Measurements from ENCODE around the gene C22orf42. TPM values are rescaled to one million over a fixed set of nuclear protein-coding genes. Genes with fewer than 3 reads are reported as not detected.

The C22orf42 gene
- polyA plus RNA-seq, 1 experiment, result not detected

DNA sequence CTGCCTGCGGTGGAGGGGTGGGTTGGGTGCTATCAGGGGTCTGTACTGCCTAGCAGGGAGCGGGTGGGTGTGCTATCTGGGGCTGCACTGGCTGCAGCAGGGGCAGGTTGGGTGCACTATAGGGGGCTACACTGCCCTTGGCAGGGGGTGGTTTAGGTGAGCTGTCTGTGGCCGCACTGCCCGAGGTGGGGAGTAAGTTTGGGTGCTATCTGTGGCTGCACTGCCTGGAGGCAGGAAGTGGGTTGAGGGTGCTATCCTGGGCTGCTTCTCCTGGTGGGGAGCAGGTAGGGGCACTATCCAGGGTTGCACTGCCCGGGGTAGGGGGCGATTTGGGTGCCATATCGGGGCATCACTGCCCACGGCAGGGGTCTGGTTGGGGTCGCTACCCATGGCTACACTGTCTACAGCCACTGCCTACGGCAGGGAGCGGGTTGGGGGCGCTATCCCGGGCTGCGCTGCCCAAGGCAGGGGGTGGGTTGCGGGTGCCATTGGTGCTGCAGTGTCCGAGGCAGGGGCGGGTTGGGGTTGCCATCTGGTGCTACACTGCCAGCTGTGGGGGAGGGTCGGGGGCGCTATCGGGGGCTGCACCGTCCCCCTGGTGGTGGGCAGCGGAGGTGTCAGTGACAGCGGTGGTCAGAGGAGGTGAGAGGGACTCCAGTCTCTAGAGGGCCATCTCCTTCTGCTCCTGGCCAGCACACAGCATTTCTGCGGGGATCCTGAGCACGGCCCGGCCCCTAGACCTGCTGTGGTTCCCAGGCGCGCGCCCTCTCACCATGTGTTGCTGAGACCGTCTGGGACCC, 47.1 kb upstream of the C22orf42 start:
- POLR2A ChIA-PET, result no interaction called here
- no peak for DNase-seq (ENCODE audit: low read depth)
- CTCF ChIA-PET, result no interaction called here
- H3K36me3 ChIP-seq (ENCODE audit: control insufficient read depth, insufficient read depth, low read length), result no peaks in the 10 kb centered on the region
- TF ChIP-seq, protein P1, sequence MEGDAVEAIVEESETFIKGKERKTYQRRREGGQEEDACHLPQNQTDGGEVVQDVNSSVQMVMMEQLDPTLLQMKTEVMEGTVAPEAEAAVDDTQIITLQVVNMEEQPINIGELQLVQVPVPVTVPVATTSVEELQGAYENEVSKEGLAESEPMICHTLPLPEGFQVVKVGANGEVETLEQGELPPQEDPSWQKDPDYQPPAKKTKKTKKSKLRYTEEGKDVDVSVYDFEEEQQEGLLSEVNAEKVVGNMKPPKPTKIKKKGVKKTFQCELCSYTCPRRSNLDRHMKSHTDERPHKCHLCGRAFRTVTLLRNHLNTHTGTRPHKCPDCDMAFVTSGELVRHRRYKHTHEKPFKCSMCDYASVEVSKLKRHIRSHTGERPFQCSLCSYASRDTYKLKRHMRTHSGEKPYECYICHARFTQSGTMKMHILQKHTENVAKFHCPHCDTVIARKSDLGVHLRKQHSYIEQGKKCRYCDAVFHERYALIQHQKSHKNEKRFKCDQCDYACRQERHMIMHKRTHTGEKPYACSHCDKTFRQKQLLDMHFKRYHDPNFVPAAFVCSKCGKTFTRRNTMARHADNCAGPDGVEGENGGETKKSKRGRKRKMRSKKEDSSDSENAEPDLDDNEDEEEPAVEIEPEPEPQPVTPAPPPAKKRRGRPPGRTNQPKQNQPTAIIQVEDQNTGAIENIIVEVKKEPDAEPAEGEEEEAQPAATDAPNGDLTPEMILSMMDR (IDR thresholded peaks at IDR 0.05; ENCODE audit: insufficient read depth, low read depth, low read length), result no peak
- no peak overlapping the region for H3K4me3 ChIP-seq (ENCODE audit: low read depth, low read length)
- H3K27me3 ChIP-seq (ENCODE audit: control insufficient read depth, insufficient read depth, low read length), result peaks cover 9% of the 10 kb centered on the region

DNA sequence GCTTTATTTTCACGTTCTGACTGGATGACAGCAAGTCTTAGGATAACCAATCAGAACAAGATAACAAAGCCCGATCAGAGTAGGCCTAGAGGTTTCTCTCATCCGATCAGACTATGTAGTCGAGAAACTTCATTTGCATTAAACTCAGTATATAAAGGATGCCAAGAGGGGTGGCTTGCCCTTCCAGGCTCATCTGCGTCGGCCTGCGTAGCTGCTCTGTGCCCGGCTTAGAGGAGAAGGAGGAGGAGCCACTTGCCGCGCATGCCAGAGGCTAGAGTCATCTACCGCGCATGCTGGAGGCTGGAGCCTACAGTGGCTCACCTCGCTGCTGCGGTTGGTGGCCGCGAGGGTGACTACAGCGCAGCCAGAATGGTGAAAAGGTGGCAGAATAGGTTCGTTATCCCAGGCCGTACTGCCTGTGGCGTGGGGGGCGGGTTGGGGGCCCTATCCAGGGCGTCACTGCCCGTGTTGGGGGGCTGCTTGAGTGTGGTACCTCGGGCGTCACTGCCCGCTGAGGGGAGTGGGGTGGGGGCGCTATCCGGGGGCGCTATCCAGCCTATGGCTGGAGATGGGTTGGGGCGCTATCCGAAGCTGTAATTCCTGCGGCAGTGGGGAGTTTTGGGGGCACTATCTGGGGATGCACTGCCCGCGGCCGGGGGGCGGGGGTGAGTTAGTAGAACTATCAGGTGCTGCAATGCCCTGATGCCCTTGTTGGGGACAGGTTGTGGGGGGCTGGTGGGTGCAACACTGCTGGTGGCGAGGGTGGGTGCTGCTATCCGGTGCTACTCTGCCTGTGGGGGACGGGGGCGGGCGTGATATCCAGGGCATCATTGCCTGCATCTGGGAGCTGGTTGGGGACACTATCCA, 46.0 kb upstream of the C22orf42 start, which contains the start of gene RFPL2:
TSS of gene RFPL2 (minus strand) at position 218 of the 867 bp plus-strand sequence. CDS start 2,622 bp downstream, outside the sequence.
- Histone ChIP-seq H3K4me3 (ENCODE audit: low read depth, low read length) (no peak within 1 kb of the TSS), H3K36me3 (ENCODE audit: control insufficient read depth, insufficient read depth, low read length) (no peaks in the 10 kb centered on the region), H3K27me3 (ENCODE audit: control insufficient read depth, insufficient read depth, low read length) (peaks cover 9% of the 10 kb centered on the region)
- ChIA-PET POLR2A (no interaction called here), CTCF (interaction anchor here (0.5 kb wide), 1 partner anchor 156 kb away, joined by 3 read pairs; no protein-coding TSS in a partner anchor)
- no peak for DNase-seq (ENCODE audit: low read depth)
- TF ChIP-seq, protein P1 (IDR thresholded peaks at IDR 0.05; ENCODE audit: insufficient read depth, low read depth, low read length), result no peak

DNA sequence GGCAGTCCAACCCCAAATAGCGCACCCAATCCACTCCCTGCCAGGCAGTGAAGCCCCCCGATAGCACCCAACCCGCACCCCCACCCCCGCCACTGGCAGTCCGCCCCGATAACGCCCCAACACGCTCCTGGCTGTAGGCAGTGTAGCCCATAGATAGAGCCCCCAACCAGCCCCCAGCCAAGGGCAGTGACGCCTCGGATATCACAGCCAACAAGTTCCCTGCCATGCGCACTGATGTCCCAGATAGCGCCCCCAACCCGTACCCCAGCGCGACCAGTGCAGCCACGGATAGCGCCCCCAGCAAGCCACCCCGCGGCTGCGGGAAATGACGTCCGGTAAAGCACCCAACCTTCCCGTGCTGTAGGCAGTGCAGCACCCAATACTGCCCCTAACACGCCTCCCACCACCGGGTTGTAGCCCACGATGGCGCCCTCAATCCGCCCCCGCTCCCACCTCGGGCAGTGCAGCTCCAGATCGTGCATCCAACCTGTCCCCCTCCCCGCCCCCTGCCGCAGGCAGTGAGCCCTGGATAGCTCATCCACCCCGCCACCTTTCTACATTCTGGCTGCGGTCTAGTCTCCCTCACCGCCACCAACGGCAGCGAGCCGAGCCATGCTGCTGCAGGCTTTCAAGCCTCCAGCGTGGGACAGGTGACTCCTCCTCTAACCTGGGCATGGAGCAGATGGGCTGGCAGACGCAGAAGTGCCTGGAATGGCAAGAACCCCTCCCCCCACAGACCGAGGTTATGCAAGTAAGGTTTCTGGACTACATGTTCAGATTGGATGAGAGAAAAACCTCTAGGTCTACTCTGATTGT, 45.1 kb upstream of the C22orf42 start:
- H3K4me3 ChIP-seq (ENCODE audit: low read depth, low read length), result no peak overlapping the region
- ChIA-PET POLR2A (no interaction called here), CTCF (interaction anchor here (1.1 kb wide), 1 partner anchor 62 kb away, joined by 3 read pairs; no protein-coding TSS in a partner anchor)
- no peak for DNase-seq (ENCODE audit: low read depth)
- H3K36me3 ChIP-seq (ENCODE audit: control insufficient read depth, insufficient read depth, low read length), result no peaks in the 10 kb centered on the region
- peaks cover 9% of the 10 kb centered on the region for H3K27me3 ChIP-seq (ENCODE audit: control insufficient read depth, insufficient read depth, low read length)
- TF ChIP-seq, protein P1 (IDR thresholded peaks at IDR 0.05; ENCODE audit: insufficient read depth, low read depth, low read length), result no peak

DNA sequence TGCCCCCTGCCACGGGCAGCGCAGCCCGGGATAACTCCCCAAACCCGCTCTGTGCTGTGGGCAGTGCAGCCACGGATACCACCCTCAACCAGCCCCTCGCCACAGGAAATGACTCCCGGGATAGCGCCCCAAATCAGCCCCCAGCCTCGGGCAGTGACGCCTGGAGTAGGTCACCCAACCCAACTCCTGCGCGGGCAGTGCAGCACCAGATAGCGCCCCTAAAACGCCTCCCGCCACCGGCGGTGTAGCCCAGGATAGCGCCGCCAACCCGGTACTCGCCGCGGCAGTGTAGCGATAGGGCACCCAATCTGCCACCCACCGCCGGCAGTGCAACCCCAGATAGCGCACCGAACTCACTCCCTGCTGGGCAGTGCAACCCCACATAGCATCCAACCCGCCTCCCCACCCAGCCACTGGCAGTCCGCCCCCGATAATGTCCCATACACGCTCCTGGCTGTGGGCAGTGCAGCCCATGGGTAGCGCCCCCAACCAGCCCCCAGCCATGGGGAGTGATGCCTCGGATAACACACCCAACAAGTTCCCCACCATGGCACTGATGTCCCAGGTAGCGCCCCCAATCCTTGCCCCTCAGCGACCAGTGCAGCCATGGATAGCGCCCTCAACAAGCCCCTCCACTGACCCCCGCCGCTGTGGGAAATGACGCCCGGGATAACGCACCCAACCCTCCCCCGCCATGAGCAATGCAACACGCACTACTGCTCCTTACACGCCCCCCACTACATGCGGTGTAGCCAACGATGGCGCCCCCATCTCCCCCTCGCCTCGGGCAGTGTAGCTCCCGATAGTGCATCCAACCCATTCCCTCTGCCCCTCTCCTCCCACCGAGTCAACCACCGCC, 44.3 kb upstream of the C22orf42 start:
- TF ChIP-seq, protein P1 (IDR thresholded peaks at IDR 0.05; ENCODE audit: insufficient read depth, low read depth, low read length), result no peak
- ChIA-PET CTCF (interaction anchor here (0.6 to 1.1 kb wide), 2 partner anchors 63 to 1014 kb away, joined by 3 read pairs; no protein-coding TSS in a partner anchor), POLR2A (no interaction called here)
- no peak for DNase-seq (ENCODE audit: low read depth)
- Histone ChIP-seq H3K4me3 (ENCODE audit: low read depth, low read length) (no peak overlapping the region), H3K27me3 (ENCODE audit: control insufficient read depth, insufficient read depth, low read length) (peaks cover 9% of the 10 kb centered on the region), H3K36me3 (ENCODE audit: control insufficient read depth, insufficient read depth, low read length) (no peaks in the 10 kb centered on the region)
